ENCODE measurements around the gene DPP6. TPM values are rescaled to one million over a fixed set of nuclear protein-coding genes. Genes with fewer than 3 reads are reported as not detected.

DPP6 gene
- total and polyA plus RNA-seq, 2 of the 8 experiments (the other 6 are each of a cell fraction or from before 2014, with no cell fraction given) = 4.7 to 6.8 TPM

- TF ChIP-seq TCF12 (IDR thresholded peaks at IDR 0.05; ENCODE audit: low read depth, low read length) = no peak
- TF ChIP-seq EGR1 (IDR thresholded peaks at IDR 0.05; ENCODE audit: borderline replicate concordance, low read depth, low read length) = no peak
These were observed 319.2 kb downstream of the DPP6 start (continued) for GRCh38 chr7:154371424-154371823.
